GM23338 (cell line): ENCODE results near the gene RPTOR. TPM values are rescaled to one million over a fixed set of nuclear protein-coding genes. Genes with fewer than 3 reads are reported as not detected.

ENCODE experiments used
- ATAC-seq: fragments of 200-7000 bp; cut with Tn5 transposase; 3 replicates; pipeline ENCODE4 v1.9.1; 2020
- DNase-seq: peaks from one replicate; pipeline ENCODE4 v3.0.0-alpha.2; 2015; ENCODE audit warnings: low spot score
- H2AFZ ChIP-seq: fragments of 200-600 bp; sonication (generic); 2 replicates; pipeline ENCODE4 v1.8.0; 2016; ENCODE audit warnings: antibody characterized with exemption, mild to moderate bottlenecking, moderate library complexity
- H3F3A ChIP-seq: fragments of 200-600 bp; sonication (generic); replicated peaks from 2 replicates; pipeline ENCODE4 v1.8.0; 2017; ENCODE audit warnings: antibody characterized with exemption, mixed run types, low read depth
- H3K27ac ChIP-seq: fragments of 200-600 bp; sonication (generic); 2 replicates; pipeline ENCODE4 v1.6.1; 2016; ENCODE audit warnings: low read depth
- H3K27me3 ChIP-seq: fragments of 200-600 bp; sonication (generic); 2 replicates; pipeline ENCODE4 v1.8.0; 2016; ENCODE audit warnings: mild to moderate bottlenecking, mixed run types, moderate library complexity; ENCODE audit not compliant: insufficient read depth
- H3K36me3 ChIP-seq: fragments of 200-600 bp; sonication (generic); 2 replicates; pipeline ENCODE4 v1.8.0; 2016; ENCODE audit warnings: mild to moderate bottlenecking; ENCODE audit not compliant: insufficient read depth
- H3K4me1 ChIP-seq: fragments of 200-600 bp; sonication (generic); 2 replicates; pipeline ENCODE4 v1.8.0; 2016; ENCODE audit warnings: mild to moderate bottlenecking, moderate library complexity; ENCODE audit not compliant: insufficient read depth
- H3K4me2 ChIP-seq: fragments of 200-600 bp; sonication (generic); 2 replicates; pipeline ENCODE4 v1.7.1; 2017; ENCODE audit warnings: mixed run types
- H3K4me3 ChIP-seq: fragments of 200-600 bp; sonication (generic); 2 replicates; pipeline ENCODE4 v1.6.1; 2016; ENCODE audit warnings: mixed run types
- H3K79me2 ChIP-seq: fragments of 200-600 bp; sonication (generic); replicated peaks from 2 replicates; pipeline ENCODE4 v1.8.0; 2017; ENCODE audit warnings: mild to moderate bottlenecking; ENCODE audit not compliant: insufficient read depth
- H3K9me2 ChIP-seq: fragments of 200-600 bp; sonication (generic); 2 replicates; pipeline ENCODE4 v1.8.0; 2017; ENCODE audit not compliant: insufficient read depth
- H4K20me1 ChIP-seq: fragments of 200-600 bp; sonication (generic); replicated peaks from 2 replicates; pipeline ENCODE4 v1.8.0; 2017; ENCODE audit warnings: mild to moderate bottlenecking; ENCODE audit not compliant: insufficient read depth
- H3K27ac Mint-ChIP-seq: 2 replicates; pipeline ENCODE4 v1.8.0; 2020; ENCODE audit warnings: inconsistent platforms, mild to moderate bottlenecking, moderate library complexity, mixed read lengths
- H3K27me3 Mint-ChIP-seq: 3 replicates; pipeline ENCODE4 v1.8.0; 2022; ENCODE audit warnings: low read depth, mild to moderate bottlenecking, moderate library complexity, mixed read lengths, inconsistent platforms; ENCODE audit not compliant: insufficient read depth, poor library complexity
- H3K36me3 Mint-ChIP-seq: 3 replicates; pipeline ENCODE4 v1.8.0; 2021; ENCODE audit warnings: low read depth, mild to moderate bottlenecking, inconsistent platforms, moderate library complexity, mixed read lengths
- H3K4me1 Mint-ChIP-seq: 3 replicates; pipeline ENCODE4 v1.8.0; 2020; ENCODE audit warnings: mild to moderate bottlenecking, inconsistent platforms, mixed read lengths
- H3K4me3 Mint-ChIP-seq: 3 replicates; pipeline ENCODE4 v1.8.0; 2021; ENCODE audit warnings: moderate library complexity, mild to moderate bottlenecking, inconsistent platforms, mixed read lengths
- H3K9me3 Mint-ChIP-seq: 3 replicates; pipeline ENCODE4 v1.8.0; 2020; ENCODE audit warnings: moderate library complexity, mild to moderate bottlenecking, inconsistent platforms, mixed read lengths
- CREB1 ChIP-seq: fragments of 250-450 bp; sonication (Bioruptor Pico); IDR thresholded peaks from 2 replicates; pipeline ENCODE4 v1.5.0; 2020; ENCODE audit warnings: low read depth, mild to moderate bottlenecking, moderate library complexity
- CTCF ChIP-seq, 2 experiments: fragments of 200-600 bp in 1 of 2; sonication (generic) in 1 of 2; conservative IDR thresholded peaks; 2 replicates each; pipeline versions ENCODE4 v1.5.1 to v1.6.1; 2016 to 2017; ENCODE audit warnings: antibody characterized with exemption in 2 of 2, low read depth in 2 of 2, mild to moderate bottlenecking in 2 of 2, moderate library complexity in 1 of 2
- ETS1 ChIP-seq: IDR thresholded peaks from 2 replicates; pipeline ENCODE4 v1.6.1; 2016; ENCODE audit warnings: antibody characterized with exemption
- EZH2 ChIP-seq: fragments of 200-600 bp; sonication (generic); IDR thresholded peaks from one replicate; pipeline ENCODE4 v1.8.0; 2017; ENCODE audit warnings: antibody characterized with exemption, mild to moderate bottlenecking, low read depth; ENCODE audit not compliant: unreplicated experiment
- EZH2phosphoT487 ChIP-seq: fragments of 200-600 bp; sonication (generic); IDR thresholded peaks from one replicate; pipeline ENCODE4 v1.8.1; 2018; ENCODE audit warnings: antibody characterized with exemption; ENCODE audit not compliant: unreplicated experiment
- JUNB ChIP-seq: IDR thresholded peaks from one replicate; pipeline ENCODE4 v1.6.1; 2016; ENCODE audit warnings: antibody characterized with exemption; ENCODE audit not compliant: unreplicated experiment
- NANOG ChIP-seq: IDR thresholded peaks from 2 replicates; pipeline ENCODE4 v1.6.1; 2016; ENCODE audit warnings: antibody characterized with exemption, borderline replicate concordance
- POLR2AphosphoS5 ChIP-seq: IDR thresholded peaks from 2 replicates; pipeline ENCODE4 v1.6.1; 2016; ENCODE audit warnings: antibody characterized with exemption, low read depth
- REST ChIP-seq: IDR thresholded peaks from one replicate; pipeline ENCODE4 v1.6.1; 2018; ENCODE audit warnings: antibody characterized with exemption; ENCODE audit not compliant: unreplicated experiment
- STAT1 ChIP-seq: IDR thresholded peaks from one replicate; pipeline ENCODE4 v1.6.1; 2016; ENCODE audit warnings: antibody characterized with exemption; ENCODE audit not compliant: unreplicated experiment
- ZNF114 ChIP-seq: fragments of 250-450 bp; sonication (Bioruptor Pico); IDR thresholded peaks from 2 replicates; pipeline ENCODE4 v1.5.0; 2020; ENCODE audit warnings: mild to moderate bottlenecking, moderate library complexity
- ZNF331 ChIP-seq: fragments of 250-450 bp; sonication (Bioruptor Pico); IDR thresholded peaks from 2 replicates; pipeline ENCODE4 v1.5.0; 2020; ENCODE audit warnings: low read depth, mild to moderate bottlenecking, moderate library complexity
- ZNF462 ChIP-seq: fragments of 250-450 bp; sonication (Bioruptor Pico); IDR thresholded peaks from 2 replicates; pipeline ENCODE4 v1.5.0; 2020; ENCODE audit warnings: mild to moderate bottlenecking, moderate library complexity
- polyA plus RNA-seq: library from polyadenylated mRNA; unstranded; fragments of >200 nt; fragmentation: Nextera tagmentation; extraction: Ambion mirVana; gene quantifications from 2 replicates; pipeline ENCODE4 v1.2.1, GENCODE V29; 2016
- total RNA-seq: library from RNA; depleted of rRNA; stranded (reverse); fragments of >200 nt; shearing (Covaris generic); gene quantifications from 2 replicates; pipeline ENCODE4 v1.2.3, GENCODE V29; 2014

RPTOR gene
- total and polyA plus RNA-seq, 2 experiments from 2014 or later: 9.5 to 38.0 TPM

- H3K36me3 Mint-ChIP-seq: no peaks in the 10 kb centered on the region
- no peaks in the 10 kb centered on the region for H3K9me3 Mint-ChIP-seq
- Histone ChIP-seq H3K4me3 (no peak overlapping the region), H3F3A (no peaks in the 10 kb centered on the region), H3K36me3 (no peaks in the 10 kb centered on the region), H3K27ac (no peak overlapping the region), H3K4me1 (no peaks in the 10 kb centered on the region), H3K9me2 (no peaks in the 10 kb centered on the region), H4K20me1 (no peaks in the 10 kb centered on the region), H3K79me2 (no peaks in the 10 kb centered on the region), H3K4me2 (no peak overlapping the region), H3K27me3 (no peaks in the 10 kb centered on the region), H2AFZ (no peak overlapping the region)
- no peaks in the 10 kb centered on the region for H3K4me1 Mint-ChIP-seq
- TF ChIP-seq ZNF114 (no peak), ETS1 (no peak), ZNF462 (CRISPR knock-in tag) (no peak), ZNF331 (CRISPR knock-in tag) (no peak), EZH2 (no peak), POLR2AphosphoS5 (no peak), EZH2phosphoT487 (no peak), CREB1 (no peak), JUNB (no peak), REST (no peak), STAT1 (no peak), CTCF (conservative IDR thresholded peaks at IDR 0.05; ENCODE audit: low read depth in 2 of 2) (no peak), NANOG (no peak)
- H3K4me3 Mint-ChIP-seq: no peak overlapping the region
- DNase-seq: no peak
- peaks cover 2% of the 10 kb centered on the region for H3K27me3 Mint-ChIP-seq
- ATAC-seq: no peak; the same call in 2 of the 3 replicates
- H3K27ac Mint-ChIP-seq: no peak overlapping the region
Measured at GRCh38 chr17:80512233-80512632, 32.4 kb upstream of the RPTOR start.
